ENCODE results near the gene RCN1. TPM values are rescaled to one million over a fixed set of nuclear protein-coding genes. Genes with fewer than 3 reads are reported as not detected.

RCN1 gene
- total RNA-seq, 1 donor from 2014 or later: 246 TPM

GRCh38 chr11:32088117-32088941, 2.5 kb upstream of the RCN1 start:
- H3K9ac ChIP-seq: no peak overlapping the region
- no peak overlapping the region for H3K4me2 ChIP-seq
- H3K27ac Mint-ChIP-seq: no peak overlapping the region
- no peaks in the 10 kb centered on the region for H3K36me3 ChIP-seq
- H3K4me3 Mint-ChIP-seq: no peak overlapping the region
- no peaks in the 10 kb centered on the region for H3K9me3 Mint-ChIP-seq
- no peaks in the 10 kb centered on the region for H3K27me3 ChIP-seq
- no peak overlapping the region for H3K27ac ChIP-seq
- peaks cover 14% of the 10 kb centered on the region for H4K20me1 ChIP-seq (ENCODE audit: low read depth)
- no peak for TF ChIP-seq EZH2 (IDR thresholded peaks at IDR 0.05)
- no peak for TF ChIP-seq EZH2phosphoT487 (IDR thresholded peaks at IDR 0.05)
- no peak for TF ChIP-seq CTCF (IDR thresholded peaks at IDR 0.05)
- peaks cover 33% of the 10 kb centered on the region for H3K4me1 Mint-ChIP-seq
- no peaks in the 10 kb centered on the region for H3K9me3 ChIP-seq (ENCODE audit: low read depth)
- H3F3A ChIP-seq (ENCODE audit: low read depth): peaks cover 27% of the 10 kb centered on the region
- H3K4me3 ChIP-seq: no peak overlapping the region
- no peak overlapping the region for H2AFZ ChIP-seq (replicated peaks)
- peaks cover 20% of the 10 kb centered on the region for H3K79me2 ChIP-seq (ENCODE audit: low read depth)
- H3K4me1 ChIP-seq: peaks cover 18% of the 10 kb centered on the region
- no peak for DNase-seq (ENCODE audit: low spot score)
- H3K36me3 Mint-ChIP-seq: peaks cover 5% of the 10 kb centered on the region
- peaks cover 8% of the 10 kb centered on the region for H3K27me3 Mint-ChIP-seq (ENCODE audit: insufficient read depth, low read depth)

GRCh38 chr11:32092581-32093170, 1.8 kb downstream of the RCN1 start:
- H3K27me3 Mint-ChIP-seq (ENCODE audit: insufficient read depth, low read depth): no peaks in the 10 kb centered on the region
- Histone ChIP-seq H4K20me1 (ENCODE audit: low read depth) (peaks cover 58% of the 10 kb centered on the region), H3F3A (ENCODE audit: low read depth) (peaks cover 27% of the 10 kb centered on the region), H3K27me3 (no peaks in the 10 kb centered on the region), H3K9ac (no peak overlapping the region), H2AFZ (replicated peaks) (no peak overlapping the region), H3K4me3 (peak overlapping the region; percentile 57), H3K4me2 (peak overlapping the region; percentile 76), H3K27ac (no peak overlapping the region), H3K36me3 (no peaks in the 10 kb centered on the region), H3K4me1 (peaks cover 18% of the 10 kb centered on the region), H3K9me3 (ENCODE audit: low read depth) (no peaks in the 10 kb centered on the region), H3K79me2 (ENCODE audit: low read depth) (peaks cover 64% of the 10 kb centered on the region)
- peak overlapping the region; percentile 94 for H3K4me3 Mint-ChIP-seq
- peak; percentile 69 for DNase-seq (ENCODE audit: low spot score)
- peaks cover 40% of the 10 kb centered on the region for H3K4me1 Mint-ChIP-seq
- H3K27ac Mint-ChIP-seq: peak overlapping the region; percentile 66
- peaks cover 34% of the 10 kb centered on the region for H3K36me3 Mint-ChIP-seq
- TF ChIP-seq EZH2phosphoT487 (IDR thresholded peaks at IDR 0.05) (no peak), CTCF (IDR thresholded peaks at IDR 0.05) (no peak), EZH2 (IDR thresholded peaks at IDR 0.05) (no peak)
- no peaks in the 10 kb centered on the region for H3K9me3 Mint-ChIP-seq

DNA sequence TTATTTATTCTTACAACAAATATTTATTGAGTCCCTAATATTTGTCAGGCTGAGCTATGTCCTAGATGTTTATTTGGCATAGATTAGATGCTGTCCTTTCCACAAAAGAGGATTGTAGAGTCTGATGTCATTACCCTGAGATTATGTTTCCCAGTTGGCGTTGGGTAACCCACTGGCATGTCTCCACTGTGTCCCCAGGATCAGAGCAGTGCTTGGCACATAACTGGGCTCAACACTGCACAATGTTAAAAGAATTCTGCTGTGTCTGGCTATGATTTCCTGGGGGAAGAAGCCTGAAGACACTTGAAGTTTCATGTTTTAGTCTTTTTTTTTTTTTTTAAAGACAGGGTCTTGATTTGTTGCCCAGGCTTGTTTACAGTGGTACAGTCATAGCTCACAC, 4.0 kb downstream of the RCN1 start:
- TF ChIP-seq EZH2phosphoT487 (IDR thresholded peaks at IDR 0.05) (no peak), EZH2 (IDR thresholded peaks at IDR 0.05) (no peak), CTCF (IDR thresholded peaks at IDR 0.05) (no peak)
- no peaks in the 10 kb centered on the region for H3K27me3 Mint-ChIP-seq (ENCODE audit: insufficient read depth, low read depth)
- Histone ChIP-seq H2AFZ (replicated peaks) (no peak overlapping the region), H3K4me3 (no peak overlapping the region), H3K79me2 (ENCODE audit: low read depth) (peaks cover 74% of the 10 kb centered on the region), H3F3A (ENCODE audit: low read depth) (peaks cover 25% of the 10 kb centered on the region), H3K27ac (no peak overlapping the region), H3K27me3 (no peaks in the 10 kb centered on the region), H4K20me1 (ENCODE audit: low read depth) (peaks cover 66% of the 10 kb centered on the region), H3K4me2 (no peak overlapping the region), H3K9ac (no peak overlapping the region), H3K9me3 (ENCODE audit: low read depth) (no peaks in the 10 kb centered on the region), H3K4me1 (peaks cover 18% of the 10 kb centered on the region), H3K36me3 (no peaks in the 10 kb centered on the region)
- no peak overlapping the region for H3K27ac Mint-ChIP-seq
- DNase-seq (ENCODE audit: low spot score): no peak
- peaks cover 53% of the 10 kb centered on the region for H3K36me3 Mint-ChIP-seq
- H3K4me1 Mint-ChIP-seq: peaks cover 29% of the 10 kb centered on the region
- H3K9me3 Mint-ChIP-seq: no peaks in the 10 kb centered on the region
- H3K4me3 Mint-ChIP-seq: no peak overlapping the region

All from neural progenitor cell (in vitro differentiated cells).